ENCODE data around the gene SDF4. TPM values are rescaled to one million over a fixed set of nuclear protein-coding genes. Genes with fewer than 3 reads are reported as not detected.
A peak's percentile ranks its signal among the peaks of the same experiment; 100 is the strongest.

SDF4 gene
- total and polyA plus RNA-seq, 2 of the 4 experiments (the other 2 are of a cell fraction): 57.0 to 250 TPM

DNA sequence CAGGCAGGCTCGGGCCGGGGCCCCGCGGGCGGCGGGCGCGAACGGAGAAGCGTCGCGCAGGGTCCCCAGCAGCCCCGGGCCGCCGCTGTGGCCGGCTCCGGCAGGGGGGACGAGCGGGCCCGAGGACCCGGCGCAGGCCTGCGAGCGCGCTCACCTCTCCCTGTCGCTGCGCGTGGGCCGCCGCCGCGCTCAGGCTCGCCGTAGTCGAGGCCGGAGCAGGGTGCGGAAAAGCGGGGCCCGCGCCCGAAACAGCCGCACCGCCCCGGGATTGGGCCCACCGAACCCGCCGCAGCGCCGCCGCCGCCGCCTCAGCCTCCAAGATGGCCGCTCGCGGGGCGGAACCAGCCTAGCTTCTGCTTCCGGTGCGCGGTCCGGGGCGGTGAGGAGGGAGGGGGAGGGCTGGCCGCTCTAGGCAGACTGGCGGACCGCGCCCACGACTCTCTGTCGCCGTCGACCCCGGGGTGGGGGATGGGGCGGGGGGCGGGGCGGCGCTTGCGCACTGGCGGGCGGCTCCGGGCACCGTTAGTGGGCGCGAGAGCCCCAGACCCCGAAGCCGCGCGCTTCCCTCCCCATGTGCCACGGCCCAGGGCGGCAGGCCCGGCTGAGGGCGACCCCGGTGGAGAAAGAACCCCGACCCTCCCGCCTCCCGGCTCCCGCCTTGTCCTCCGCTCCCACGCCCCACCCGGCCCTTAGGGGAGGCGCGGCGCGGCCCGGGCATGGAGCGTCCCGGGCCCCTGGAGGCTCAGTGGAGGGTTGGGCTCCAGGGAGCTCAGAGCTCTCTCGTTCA is 41.9 kb upstream of the SDF4 start, which contains the start of gene UBE2J2 (continued):
- TF ChIP-seq, protein P1, sequence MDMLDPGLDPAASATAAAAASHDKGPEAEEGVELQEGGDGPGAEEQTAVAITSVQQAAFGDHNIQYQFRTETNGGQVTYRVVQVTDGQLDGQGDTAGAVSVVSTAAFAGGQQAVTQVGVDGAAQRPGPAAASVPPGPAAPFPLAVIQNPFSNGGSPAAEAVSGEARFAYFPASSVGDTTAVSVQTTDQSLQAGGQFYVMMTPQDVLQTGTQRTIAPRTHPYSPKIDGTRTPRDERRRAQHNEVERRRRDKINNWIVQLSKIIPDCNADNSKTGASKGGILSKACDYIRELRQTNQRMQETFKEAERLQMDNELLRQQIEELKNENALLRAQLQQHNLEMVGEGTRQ (IDR thresholded peaks at IDR 0.05; ENCODE audit: low read depth, low read length): no peak
- no peak for TF ChIP-seq MAFK (IDR thresholded peaks at IDR 0.05; ENCODE audit: low read depth, low read length)

GRCh38 chr1:1273209-1273511 is 41.4 kb upstream of the SDF4 start:
- Histone ChIP-seq H2AK9ac (replicated peaks; ENCODE audit: low read depth, low read length, poor library complexity) (peak overlapping the region; percentile 99), H3K36me3 (ENCODE audit: control insufficient read depth, insufficient read depth, low read length) (peaks cover 27% of the 10 kb centered on the region), H3K79me1 (ENCODE audit: low read depth in 1 of 2, low read length in 2 of 2) (peaks cover 8 to 51% of the 10 kb centered on the region in 2 experiments; a peak in 3 of 4 replicates), H2AFZ (replicated peaks; ENCODE audit: low read length, poor library complexity) (peak overlapping the region; percentile 89), H2BK15ac (ENCODE audit: low read depth, low read length) (peak overlapping the region; percentile 45; the same call in 1 of the 3 replicates), H3K9me3 (ENCODE audit: control insufficient read depth, insufficient read depth, low read length) (no peaks in the 10 kb centered on the region), H3K4me2 (ENCODE audit: low read depth, low read length) (peak overlapping the region; percentile 97), H3K56ac (ENCODE audit: extremely low read depth, insufficient read depth, low read length) (peak overlapping the region; percentile 79), H4K91ac (ENCODE audit: insufficient read depth, low read depth, low read length) (peak overlapping the region; percentile 64), H3K27me3 (ENCODE audit: control insufficient read depth, insufficient read depth, low read length) (no peaks in the 10 kb centered on the region), H4K20me1 (ENCODE audit: insufficient read depth, low read length) (peaks cover 25% of the 10 kb centered on the region), H3K23ac (ENCODE audit: low read depth, low read length) (peak overlapping the region; percentile 92), H3K9ac (ENCODE audit: low read depth, low read length) (peak overlapping the region; percentile 93), H3K18ac (ENCODE audit: low read depth, low read length) (no peak overlapping the region), H3K4me1 (ENCODE audit: control insufficient read depth, insufficient read depth, low read length) (peaks cover 38% of the 10 kb centered on the region), H3K9me1 (ENCODE audit: insufficient read depth, low read length) (peaks cover 33% of the 10 kb centered on the region), H3K14ac (replicated peaks; ENCODE audit: low read depth, low read length) (peak overlapping the region; percentile 94), H3K4me3 (ENCODE audit: insufficient read depth, low read depth, low read length) (peak overlapping the region; percentile 71), H2BK120ac (ENCODE audit: low read depth, low read length) (peak overlapping the region; percentile 30; the same call in 1 of the 2 replicates), H3K27ac (ENCODE audit: insufficient read depth, low read length) (peak overlapping the region; percentile 94), H4K5ac (ENCODE audit: low read depth, low read length) (peak overlapping the region; percentile 65; the same call in 1 of the 2 replicates), H4K8ac (ENCODE audit: low read depth in 2 of 2, low read length in 2 of 2) (peak overlapping the region; percentile 64 to 96), H2BK20ac (ENCODE audit: low read depth, low read length) (no peak overlapping the region), H2BK5ac (ENCODE audit: low read depth, low read length, poor library complexity, severe bottlenecking) (peak overlapping the region; percentile 99), H3K4ac (ENCODE audit: low read depth, low read length) (peak overlapping the region; percentile 91), H2AK5ac (ENCODE audit: low read depth, low read length) (peak overlapping the region; percentile 99)
- BruUV-seq (replicated peaks): no TSS peak
- in situ Hi-C loops (cut with MboI; ENCODE audit: low sequenced_read_pairs) (no loop called here), dilution Hi-C loops (cut with HindIII; ENCODE audit: low sequenced_read_pairs, unreplicated experiment) (no loop called here), intact Hi-C loops (cut with micrococcal nuclease) (loop anchor here (1.0 kb wide), 1 partner anchor 8 kb away; no protein-coding TSS in a partner anchor)
- ChIA-PET CTCF (no interaction called here), POLR2A (ENCODE audit: unreplicated experiment) (interaction anchor here (0.5 to 1.0 kb wide), 3 partner anchors 9 to 254 kb away, joined by 3 to 6 read pairs (median 5); no protein-coding TSS in a partner anchor)
- WGBS, 2 experiments (ENCODE audit: extremely low coverage in 2 of 2, insufficient read length in 1 of 2): 0% methylated on average over 8 of the region's 31 CpGs; no CpG with 5 or more reads in 1 of the 2 experiments
- ATAC-seq (ENCODE audit: low read depth) (peak; percentile 1), DNase-seq (no peak)
- TF ChIP-seq, protein P2, sequence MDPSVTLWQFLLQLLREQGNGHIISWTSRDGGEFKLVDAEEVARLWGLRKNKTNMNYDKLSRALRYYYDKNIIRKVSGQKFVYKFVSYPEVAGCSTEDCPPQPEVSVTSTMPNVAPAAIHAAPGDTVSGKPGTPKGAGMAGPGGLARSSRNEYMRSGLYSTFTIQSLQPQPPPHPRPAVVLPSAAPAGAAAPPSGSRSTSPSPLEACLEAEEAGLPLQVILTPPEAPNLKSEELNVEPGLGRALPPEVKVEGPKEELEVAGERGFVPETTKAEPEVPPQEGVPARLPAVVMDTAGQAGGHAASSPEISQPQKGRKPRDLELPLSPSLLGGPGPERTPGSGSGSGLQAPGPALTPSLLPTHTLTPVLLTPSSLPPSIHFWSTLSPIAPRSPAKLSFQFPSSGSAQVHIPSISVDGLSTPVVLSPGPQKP (IDR thresholded peaks at IDR 0.05; ENCODE audit: borderline replicate concordance, low read depth, low read length): no peak
- TF ChIP-seq MAZ (IDR thresholded peaks at IDR 0.05; ENCODE audit: borderline replicate concordance, low read depth, low read length) (no peak), CTCF (conservative IDR thresholded peaks at IDR 0.05; ENCODE audit: low read depth, low read length) (no peak), NFE2L2 (IDR thresholded peaks at IDR 0.05; ENCODE audit: low read depth, low read length) (no peak), MAFK (IDR thresholded peaks at IDR 0.05; ENCODE audit: low read depth, low read length) (no peak), BHLHE40 (IDR thresholded peaks at IDR 0.05; ENCODE audit: low read depth, low read length) (no peak), RAD21 (IDR thresholded peaks at IDR 0.05; ENCODE audit: low read length) (no peak), CEBPB (IDR thresholded peaks at IDR 0.05; ENCODE audit: low read depth, low read length) (no peak), SMC3 (IDR thresholded peaks at IDR 0.05; ENCODE audit: low read depth, low read length) (no peak), FOS (IDR thresholded peaks at IDR 0.05; ENCODE audit: low read depth, low read length) (no peak), CHD1 (IDR thresholded peaks at IDR 0.05; ENCODE audit: low read depth, low read length) (no peak)

Data from IMR-90 (cell line).